Endothelial cell (in vitro differentiated cells): ENCODE data around the gene FUT8. TPM values are rescaled to one million over a fixed set of nuclear protein-coding genes. Genes with fewer than 3 reads are reported as not detected.

ENCODE experiments used
- DNase-seq: peaks from one replicate; pipeline ENCODE4 v3.0.0; 2021; ENCODE audit warnings: low spot score
- H3K27ac Mint-ChIP-seq: one replicate; pipeline ENCODE4 v1.8.0; 2021; ENCODE audit warnings: mixed read lengths, inconsistent platforms; ENCODE audit not compliant: unreplicated experiment
- H3K27me3 Mint-ChIP-seq: one replicate; pipeline ENCODE4 v1.8.0; 2021; ENCODE audit warnings: mild to moderate bottlenecking, moderate library complexity, mixed read lengths, inconsistent platforms; ENCODE audit not compliant: unreplicated experiment
- H3K36me3 Mint-ChIP-seq: one replicate; pipeline ENCODE4 v1.8.0; 2021; ENCODE audit warnings: mild to moderate bottlenecking, low read depth, mixed read lengths, inconsistent platforms; ENCODE audit not compliant: unreplicated experiment
- H3K4me1 Mint-ChIP-seq: one replicate; pipeline ENCODE4 v1.8.0; 2021; ENCODE audit warnings: mild to moderate bottlenecking, mixed read lengths, inconsistent platforms; ENCODE audit not compliant: unreplicated experiment
- H3K4me3 Mint-ChIP-seq: one replicate; pipeline ENCODE4 v1.8.0; 2021; ENCODE audit warnings: mild to moderate bottlenecking, mixed read lengths, inconsistent platforms; ENCODE audit not compliant: unreplicated experiment
- H3K9me3 Mint-ChIP-seq: one replicate; pipeline ENCODE4 v1.8.0; 2021; ENCODE audit warnings: mixed read lengths, inconsistent platforms; ENCODE audit not compliant: unreplicated experiment
- CTCF ChIP-seq: fragments of 200-600 bp; sonication (generic); IDR thresholded peaks from one replicate; pipeline ENCODE4 v1.5.0; 2021; ENCODE audit warnings: antibody characterized with exemption; ENCODE audit not compliant: unreplicated experiment
- total RNA-seq: library from RNA; stranded (reverse); fragmentation: NEBNext Ultra II Directional; extraction: Animal tissue kit (Norgen Biotek cat#: 25700); gene quantifications from one replicate; pipeline ENCODE4 v1.2.1, GENCODE V29; 2021; ENCODE audit not compliant: unreplicated experiment

The FUT8 gene
- total RNA-seq, 1 donor from 2014 or later = 65.4 TPM

- no peak for TF ChIP-seq CTCF
- H3K4me3 Mint-ChIP-seq = no peak overlapping the region
- no peak overlapping the region for H3K27ac Mint-ChIP-seq
- no peak for DNase-seq
- peaks cover 2% of the 10 kb centered on the region for H3K27me3 Mint-ChIP-seq
- H3K9me3 Mint-ChIP-seq = no peaks in the 10 kb centered on the region
- H3K4me1 Mint-ChIP-seq = peaks cover 11% of the 10 kb centered on the region
- H3K36me3 Mint-ChIP-seq = peaks cover 2% of the 10 kb centered on the region
Observed at GRCh38 chr14:65414961-65415589, 2.5 kb downstream of the FUT8 start.

DNA sequence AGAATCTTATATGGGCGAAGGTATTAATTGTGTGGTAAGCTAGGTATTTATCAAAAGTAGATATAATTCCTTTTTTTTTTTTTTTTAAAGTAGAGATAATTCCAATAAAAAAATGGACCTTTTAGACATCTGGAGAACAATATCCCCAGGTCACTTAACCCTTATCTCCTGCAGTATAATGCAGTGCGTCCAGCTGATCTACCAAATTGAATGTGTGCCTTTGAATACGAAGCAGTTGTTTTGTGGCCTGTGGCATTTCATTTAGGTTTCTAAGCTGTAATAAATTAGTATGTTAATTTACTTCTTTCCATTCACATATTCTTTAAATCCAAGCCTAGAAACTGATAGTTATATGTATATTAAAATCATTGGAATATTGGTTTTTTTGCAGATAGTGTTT is 3.1 kb downstream of the FUT8 start:
- H3K4me3 Mint-ChIP-seq = no peak overlapping the region
- no peak for DNase-seq
- peaks cover 11% of the 10 kb centered on the region for H3K4me1 Mint-ChIP-seq
- no peak for TF ChIP-seq CTCF
- H3K27me3 Mint-ChIP-seq = peaks cover 2% of the 10 kb centered on the region
- H3K27ac Mint-ChIP-seq = no peak overlapping the region
- peaks cover 2% of the 10 kb centered on the region for H3K36me3 Mint-ChIP-seq
- no peaks in the 10 kb centered on the region for H3K9me3 Mint-ChIP-seq

DNA sequence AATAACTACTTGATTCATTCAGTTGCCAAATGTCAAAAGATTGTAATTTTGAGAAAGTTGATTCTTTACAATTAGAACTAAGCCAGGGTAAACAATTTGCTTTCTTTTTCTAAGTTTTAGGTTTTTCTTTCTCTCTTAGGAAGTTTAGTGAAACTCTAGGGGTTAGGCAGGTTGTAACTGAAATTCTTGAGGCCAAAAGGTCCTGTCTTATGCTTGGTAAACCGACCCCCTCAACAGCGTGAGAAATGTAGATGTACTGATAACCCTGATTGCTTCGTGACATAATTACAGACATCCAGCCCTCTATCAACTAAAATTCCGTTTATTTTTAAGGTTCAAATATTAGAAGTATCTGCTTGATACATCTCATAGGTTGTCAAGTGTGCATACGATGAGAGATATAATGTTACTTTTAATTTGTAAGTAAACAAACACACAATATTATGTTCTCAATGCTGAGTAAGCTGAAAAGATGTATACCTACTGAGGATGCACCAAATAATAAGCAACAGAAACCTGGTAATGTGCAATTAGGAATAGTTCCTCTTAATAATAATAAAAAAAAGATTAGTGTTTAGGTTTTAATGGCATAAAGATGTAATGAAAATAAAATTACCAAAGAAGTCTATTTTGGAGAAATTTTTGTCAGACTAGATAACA is 7.2 kb downstream of the FUT8 start:
- no peak for TF ChIP-seq CTCF
- H3K4me3 Mint-ChIP-seq = no peak overlapping the region
- H3K27ac Mint-ChIP-seq = no peak overlapping the region
- H3K4me1 Mint-ChIP-seq = peaks cover 6% of the 10 kb centered on the region
- H3K9me3 Mint-ChIP-seq = no peaks in the 10 kb centered on the region
- H3K36me3 Mint-ChIP-seq = no peaks in the 10 kb centered on the region
- no peak for DNase-seq
- H3K27me3 Mint-ChIP-seq = no peaks in the 10 kb centered on the region

DNA sequence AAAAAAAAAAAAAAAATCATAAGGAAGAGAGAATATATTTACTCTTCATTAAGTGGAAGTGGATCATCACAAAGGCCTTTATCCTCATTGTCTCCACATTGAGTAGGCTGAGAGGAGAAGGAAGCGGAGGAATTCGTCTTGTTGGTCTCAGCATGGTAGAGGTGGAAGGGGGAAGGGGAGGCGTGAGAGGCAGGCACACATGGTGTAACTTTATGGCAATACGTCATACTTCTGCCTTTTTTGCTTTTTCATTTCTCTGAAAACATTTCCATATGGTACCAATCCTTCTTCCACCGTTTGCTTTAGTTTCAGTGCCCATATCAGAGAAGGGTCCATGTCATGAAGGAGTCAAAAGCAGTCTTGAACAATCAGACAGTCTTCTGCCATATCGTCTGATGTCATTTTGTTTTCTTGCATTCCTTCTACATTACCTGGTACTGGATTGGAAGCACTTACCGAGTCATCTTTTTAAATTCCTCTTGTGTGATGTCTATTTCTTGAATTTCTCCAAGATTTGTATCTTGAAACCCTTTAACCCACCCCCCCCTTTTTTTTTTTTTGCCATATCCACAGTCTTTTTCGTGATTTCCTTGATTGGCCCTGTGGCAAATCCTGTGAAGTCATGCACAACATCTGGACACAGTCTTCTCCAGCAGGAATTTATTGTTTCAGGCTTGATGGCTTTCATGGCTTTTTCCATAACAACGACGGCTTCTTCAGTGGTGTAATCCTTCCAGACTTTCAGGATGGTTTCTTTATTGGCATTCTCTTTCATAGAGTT is 8.9 kb downstream of the FUT8 start:
- H3K27ac Mint-ChIP-seq = no peak overlapping the region
- no peaks in the 10 kb centered on the region for H3K9me3 Mint-ChIP-seq
- DNase-seq = no peak
- H3K4me1 Mint-ChIP-seq = peaks cover 6% of the 10 kb centered on the region
- no peaks in the 10 kb centered on the region for H3K27me3 Mint-ChIP-seq
- no peak overlapping the region for H3K4me3 Mint-ChIP-seq
- H3K36me3 Mint-ChIP-seq = no peaks in the 10 kb centered on the region
- no peak for TF ChIP-seq CTCF
